Calu3 (cell line): ENCODE results near the gene DENND2D. TPM values are rescaled to one million over a fixed set of nuclear protein-coding genes. Genes with fewer than 3 reads are reported as not detected.

Source experiments
- BruUV-seq: library from RNA; stranded (reverse); fragments of 400-500 nt; replicated peaks from 2 replicates; lab custom pipeline; 2021; lab: Mats Ljungman, UMichigan
- CTCF ChIA-PET: fragments of 300-600 bp; sonication (Branson Sonifier 250); formaldehyde crosslinking; loops from one replicate; lab custom pipeline; 2022; ENCODE audit warnings: antibody characterized with exemption; lab: Charles Lee
- DNase-seq: peaks from one replicate; pipeline ENCODE4 v3.0.0; 2022
- H3K27ac Mint-ChIP-seq: one replicate; pipeline ENCODE4 v1.8.0; 2022; ENCODE audit warnings: mixed read lengths; ENCODE audit not compliant: unreplicated experiment
- H3K27me3 Mint-ChIP-seq: one replicate; pipeline ENCODE4 v1.8.0; 2022; ENCODE audit warnings: mixed read lengths; ENCODE audit not compliant: unreplicated experiment
- H3K36me3 Mint-ChIP-seq: one replicate; pipeline ENCODE4 v1.8.0; 2022; ENCODE audit warnings: mild to moderate bottlenecking, moderate library complexity, mixed read lengths; ENCODE audit not compliant: insufficient read depth, unreplicated experiment
- H3K4me1 Mint-ChIP-seq: one replicate; pipeline ENCODE4 v1.8.0; 2022; ENCODE audit warnings: mild to moderate bottlenecking, low read depth, mixed read lengths; ENCODE audit not compliant: unreplicated experiment
- H3K4me3 Mint-ChIP-seq: one replicate; pipeline ENCODE4 v1.8.0; 2022; ENCODE audit warnings: mild to moderate bottlenecking, low read depth, moderate library complexity, mixed read lengths; ENCODE audit not compliant: unreplicated experiment
- H3K9me3 Mint-ChIP-seq: one replicate; pipeline ENCODE4 v1.8.0; 2022; ENCODE audit warnings: low read depth, mixed read lengths; ENCODE audit not compliant: unreplicated experiment
- CTCF ChIP-seq: fragments of 200-600 bp; IDR thresholded peaks from one replicate; pipeline ENCODE4 v1.8.0; 2022; ENCODE audit warnings: antibody characterized with exemption; ENCODE audit not compliant: unreplicated experiment
- intact Hi-C: fragments of 100-400 bp; cut with micrococcal nuclease; formaldehyde crosslinking; loops from one replicate; pipeline ENCODE4 v1.10.0; 2022; ENCODE audit not compliant: unreplicated experiment
- total RNA-seq: library from RNA; stranded (reverse); gene quantifications from 2 replicates; pipeline ENCODE4 v1.2.3, GENCODE V29; 2022

Gene DENND2D
- total RNA-seq, 1 experiment from 2014 or later, result 11.8 TPM

GRCh38 chr1:111228748-111229126, 28.3 kb upstream of the DENND2D start:
- intact Hi-C loops, result no loop called here
- H3K4me1 Mint-ChIP-seq, result peaks cover 26% of the 10 kb centered on the region
- no peak for TF ChIP-seq CTCF
- no peak overlapping the region for H3K27ac Mint-ChIP-seq
- H3K4me3 Mint-ChIP-seq, result no peak overlapping the region
- no peaks in the 10 kb centered on the region for H3K27me3 Mint-ChIP-seq
- no TSS peak for BruUV-seq
- no peaks in the 10 kb centered on the region for H3K9me3 Mint-ChIP-seq
- no peaks in the 10 kb centered on the region for H3K36me3 Mint-ChIP-seq
- no peak for DNase-seq
- CTCF ChIA-PET, result interaction anchor here (0.6 to 1.3 kb wide), 6 partner anchors 8 to 430 kb away, joined by 3 to 4 read pairs (median 4); no protein-coding TSS in a partner anchor

- CTCF ChIA-PET, result interaction anchor here (0.6 to 1.3 kb wide), 6 partner anchors 9 to 430 kb away, joined by 3 to 4 read pairs (median 4); no protein-coding TSS in a partner anchor
- Mint-ChIP-seq H3K36me3 (no peaks in the 10 kb centered on the region), H3K4me3 (no peak overlapping the region), H3K27ac (no peak overlapping the region), H3K4me1 (peaks cover 27% of the 10 kb centered on the region), H3K9me3 (no peaks in the 10 kb centered on the region), H3K27me3 (no peaks in the 10 kb centered on the region)
- DNase-seq, result peak; percentile 32
- TF ChIP-seq CTCF, result no peak
- no TSS peak for BruUV-seq
- intact Hi-C loops, result no loop called here
Measured at GRCh38 chr1:111227851-111228747, 27.7 kb upstream of the DENND2D start.

GRCh38 chr1:111227434-111227833, 27.0 kb upstream of the DENND2D start, which contains the start of gene CHI3L2:
Gene CHI3L2 (plus strand): TSS chr1:111227713. CDS start chr1:111227730, 17 bp downstream.
- Mint-ChIP-seq H3K9me3 (no peaks in the 10 kb centered on the region), H3K4me3 (no peak within 1 kb of the TSS), H3K4me1 (peaks cover 34% of the 10 kb centered on the region), H3K27ac (no peak within 1 kb of the TSS), H3K36me3 (no peaks in the 10 kb centered on the region), H3K27me3 (no peaks in the 10 kb centered on the region)
- no peak for TF ChIP-seq CTCF
- no TSS peak for BruUV-seq
- intact Hi-C loops, result no loop called here
- no peak for DNase-seq
- CTCF ChIA-PET, result no interaction called here

GRCh38 chr1:111225717-111226400, 25.4 kb upstream of the DENND2D start:
- Mint-ChIP-seq H3K9me3 (no peaks in the 10 kb centered on the region), H3K27ac (no peak overlapping the region), H3K36me3 (no peaks in the 10 kb centered on the region), H3K27me3 (no peaks in the 10 kb centered on the region), H3K4me1 (peaks cover 46% of the 10 kb centered on the region), H3K4me3 (no peak overlapping the region)
- no peak for DNase-seq
- CTCF ChIA-PET, result interaction anchor here (0.8 kb wide), 1 partner anchor 160 kb away, joined by 4 read pairs; no protein-coding TSS in a partner anchor
- intact Hi-C loops, result no loop called here
- TF ChIP-seq CTCF, result no peak
- no TSS peak for BruUV-seq
